C4-2B (cell line): Measurements from ENCODE around the gene PHLPP1.

Source experiments
- CTCF ChIP-seq: fragments of 450-650 bp; conservative IDR thresholded peaks from 2 replicates; pipeline ENCODE4 v1.5.1; 2017; ENCODE audit warnings: mild to moderate bottlenecking
- ZFX ChIP-seq: fragments of 450-650 bp; IDR thresholded peaks from 2 replicates; pipeline ENCODE4 v1.6.1; 2017

- TF ChIP-seq CTCF (no peak), ZFX (no peak)
Measured at GRCh38 chr18:62878305-62878704, 163.0 kb downstream of the PHLPP1 start.
